Muscle of arm (tissue), 12 donors: Measurements from ENCODE around the gene STX18. TPM values are rescaled to one million over a fixed set of nuclear protein-coding genes. Genes with fewer than 3 reads are reported as not detected.
"Not testable (repeated sequence)": the region's sequence is repeated elsewhere in the genome, so short reads cannot be mapped to it uniquely, and the experiment has no call there.

Experiments
- DNase-seq: peaks from one replicate; pipeline ENCODE4 v3.0.0-alpha.2; 2013
- polyA plus RNA-seq, 12 donors: library from polyadenylated mRNA; unstranded; fragments of 120-200 nt; gene quantifications; one replicate each; pipeline ENCODE4 v1.2.1, GENCODE V29; 2013; ENCODE audit not compliant: insufficient read length in 12 of 12

STX18 gene
- polyA plus RNA-seq, 12 donors: 25.3 to 54.9 (median 32.5) TPM; not detected in 1

- DNase-seq: no peak
Measured at GRCh38 chr4:4514786-4515185, 27.1 kb downstream of the STX18 start.

DNA sequence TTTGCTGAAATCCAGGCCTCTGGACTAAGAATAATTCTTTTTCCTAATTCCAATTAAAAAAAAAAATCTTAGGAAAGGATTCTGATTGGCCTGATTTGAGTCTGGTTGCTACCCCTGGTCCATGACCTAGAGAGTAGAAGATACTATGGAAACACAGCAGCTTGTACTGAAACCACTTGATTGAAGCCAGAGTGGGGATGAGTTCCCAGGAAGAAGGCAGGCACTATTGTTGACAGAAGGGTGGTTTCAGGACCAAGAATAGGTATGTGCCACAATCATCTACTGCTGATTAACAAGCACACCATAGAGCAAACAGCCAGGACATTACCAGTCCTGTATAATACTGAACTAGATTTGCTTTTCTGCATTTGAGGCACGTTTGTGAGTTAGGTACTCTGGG is 29.6 kb downstream of the STX18 start:
- no peak for DNase-seq

- DNase-seq: not testable (repeated sequence)
Measured at GRCh38 chr4:4510641-4511040, 31.2 kb downstream of the STX18 start.

DNA sequence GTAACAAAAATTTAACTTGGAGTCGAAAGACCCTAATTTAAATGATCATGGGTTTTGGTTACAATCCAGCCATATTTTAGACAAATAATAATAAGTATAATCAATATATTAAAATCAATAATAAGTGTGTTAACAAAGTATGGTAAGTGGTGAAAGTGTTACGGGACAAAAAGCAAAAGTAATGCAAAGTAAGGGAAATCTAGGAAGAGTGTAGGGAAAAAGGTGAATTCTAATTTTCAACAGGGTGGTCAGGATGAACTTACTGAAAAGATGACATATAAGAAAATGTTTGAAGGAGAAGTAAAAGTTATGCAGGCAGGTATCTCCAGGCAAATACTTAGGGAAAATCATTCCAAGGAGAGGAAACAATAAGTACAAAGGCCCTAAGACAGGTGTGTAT is 32.3 kb downstream of the STX18 start:
- no peak for DNase-seq

GRCh38 chr4:4507923-4508322 is 33.9 kb downstream of the STX18 start:
- no peak for DNase-seq

DNA sequence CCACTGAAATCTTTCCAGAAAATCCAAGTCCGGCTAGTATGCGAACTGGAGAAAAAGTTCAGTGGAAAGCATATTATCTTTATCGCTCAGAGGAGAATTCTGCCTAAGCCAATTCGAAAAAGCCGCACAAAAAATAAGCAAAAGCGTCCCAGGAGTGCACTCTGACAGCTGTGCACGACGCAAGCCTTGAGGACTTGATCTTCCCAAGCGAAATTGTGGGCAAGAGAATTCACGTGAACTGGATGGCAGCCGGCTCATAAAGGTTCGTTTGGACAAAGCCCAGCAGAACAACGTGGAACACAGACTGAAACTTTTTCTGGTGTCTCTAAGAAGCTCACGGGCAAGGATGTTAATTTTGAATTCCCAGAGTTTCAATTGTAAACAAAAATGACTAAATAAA is 34.4 kb downstream of the STX18 start:
- no peak for DNase-seq

GRCh38 chr4:4506961-4507360 is 34.9 kb downstream of the STX18 start:
- DNase-seq: no peak

DNA sequence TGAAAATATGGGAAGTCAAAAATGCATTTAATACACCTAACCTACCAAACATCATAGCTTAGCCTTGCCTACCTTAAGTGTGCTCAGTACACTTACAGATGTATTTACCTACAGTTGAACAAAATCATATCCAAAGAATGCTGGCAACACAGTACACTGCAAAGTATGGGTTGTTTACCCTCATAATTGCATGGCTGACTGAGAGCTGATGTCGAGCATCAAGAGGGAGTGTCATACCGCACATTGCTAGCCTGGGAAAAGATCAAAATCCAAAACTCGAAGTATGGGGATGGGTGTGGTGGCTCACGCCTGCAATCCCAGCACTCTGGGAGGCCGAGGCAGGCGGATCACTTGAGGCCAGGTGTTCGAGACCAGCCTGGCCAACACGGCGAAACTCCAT is 36.6 kb downstream of the STX18 start:
- not testable (repeated sequence) for DNase-seq

DNA sequence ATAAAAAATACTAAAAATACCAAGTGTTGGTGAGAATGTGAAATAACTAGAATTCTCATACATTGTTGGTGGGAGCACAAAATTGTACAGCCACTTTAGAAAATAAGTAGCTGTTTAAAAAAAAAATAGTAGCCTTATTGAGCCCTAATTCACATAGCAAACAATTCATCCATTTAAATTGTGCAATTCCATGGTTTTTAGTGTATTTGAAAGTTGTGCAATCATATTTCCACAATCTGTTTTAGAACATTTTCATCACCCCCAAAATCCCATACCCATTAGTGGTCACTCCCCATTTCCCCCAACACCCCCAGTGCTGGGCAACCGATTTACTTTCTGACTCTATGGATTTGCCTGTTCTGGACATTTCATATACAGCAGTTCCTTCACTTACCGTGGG is 37.1 kb downstream of the STX18 start:
- DNase-seq: no peak

DNA sequence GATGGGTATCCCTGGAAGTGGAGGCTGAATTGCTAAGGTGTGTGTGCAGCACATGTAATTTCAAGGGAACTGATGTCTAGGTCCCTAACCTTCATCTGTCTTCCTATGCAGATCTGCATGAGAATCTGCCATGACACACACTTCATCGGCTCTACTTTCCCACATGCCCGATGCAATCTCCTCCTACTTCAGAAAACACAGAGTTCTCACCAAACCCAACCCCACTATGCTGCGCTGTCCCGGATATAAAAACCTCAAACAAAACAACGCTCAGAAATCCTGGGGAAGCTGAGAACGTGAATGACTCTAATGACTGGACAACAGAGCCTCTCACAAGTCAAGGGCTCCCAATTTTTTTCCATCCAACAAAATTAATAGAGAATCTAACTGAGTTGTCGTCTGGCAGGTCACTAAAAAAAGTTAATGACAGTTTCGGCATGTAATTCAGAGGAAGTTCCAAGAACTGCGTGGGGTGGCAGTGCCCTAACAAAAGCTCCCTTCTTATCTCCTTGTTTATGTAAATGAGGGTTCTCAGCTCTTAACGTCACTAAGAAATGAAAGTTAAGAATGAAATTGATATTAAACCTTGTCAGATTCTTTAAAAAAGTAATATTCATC is 39.0 kb downstream of the STX18 start:
- DNase-seq: no peak

DNA sequence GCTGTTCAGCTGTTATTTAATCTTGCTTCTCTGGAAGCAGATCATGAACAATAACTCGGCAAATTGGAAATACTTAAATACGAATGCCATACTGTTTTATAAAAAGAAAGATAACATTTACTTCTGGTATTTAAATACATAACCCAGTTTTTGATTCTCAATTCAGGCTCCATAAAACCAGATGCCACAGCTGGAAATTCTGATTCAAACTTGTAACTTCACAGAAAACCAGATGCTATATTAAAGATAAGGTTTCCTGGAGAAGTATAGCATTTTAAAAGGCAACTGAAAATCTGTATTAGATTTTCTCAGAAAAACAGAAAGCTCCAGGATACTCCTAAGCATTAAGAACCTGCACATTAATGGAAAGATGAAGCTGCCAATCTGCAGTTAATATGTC is 40.2 kb downstream of the STX18 start:
- DNase-seq: no peak

DNA sequence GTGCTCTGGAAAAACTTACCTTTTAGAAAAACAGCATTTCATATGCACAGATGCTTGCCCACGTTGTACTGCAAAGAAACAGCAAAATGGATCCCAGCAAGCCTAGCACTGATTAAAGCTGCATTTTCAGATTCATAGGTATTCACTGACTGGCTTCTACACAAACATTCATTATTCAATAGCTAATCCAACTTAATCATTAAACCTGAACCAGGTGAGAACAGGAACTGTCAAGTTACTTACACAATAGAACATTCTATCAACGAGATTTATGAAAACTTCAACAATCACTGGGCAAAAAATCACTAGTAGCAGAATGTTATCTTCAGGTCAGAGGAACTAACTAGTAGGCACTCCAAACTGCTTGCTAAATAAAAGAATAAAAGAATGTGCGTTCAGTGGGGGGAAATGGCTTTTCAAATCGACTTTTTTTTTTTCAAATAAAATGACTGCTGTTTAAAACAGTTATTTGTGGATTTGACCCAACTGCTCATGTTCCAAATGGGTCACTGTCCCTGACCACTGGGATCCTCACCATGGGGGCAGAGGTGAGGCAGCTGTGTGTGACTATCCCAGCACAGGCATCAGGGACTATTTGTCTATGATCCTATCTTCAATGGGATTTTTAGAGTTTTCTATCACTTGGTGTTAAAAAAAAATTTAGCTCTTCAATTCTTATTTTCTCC is 42.3 kb downstream of the STX18 start:
- no peak for DNase-seq

GRCh38 chr4:4496592-4497372 is 45.1 kb downstream of the STX18 start:
- DNase-seq: no peak

DNA sequence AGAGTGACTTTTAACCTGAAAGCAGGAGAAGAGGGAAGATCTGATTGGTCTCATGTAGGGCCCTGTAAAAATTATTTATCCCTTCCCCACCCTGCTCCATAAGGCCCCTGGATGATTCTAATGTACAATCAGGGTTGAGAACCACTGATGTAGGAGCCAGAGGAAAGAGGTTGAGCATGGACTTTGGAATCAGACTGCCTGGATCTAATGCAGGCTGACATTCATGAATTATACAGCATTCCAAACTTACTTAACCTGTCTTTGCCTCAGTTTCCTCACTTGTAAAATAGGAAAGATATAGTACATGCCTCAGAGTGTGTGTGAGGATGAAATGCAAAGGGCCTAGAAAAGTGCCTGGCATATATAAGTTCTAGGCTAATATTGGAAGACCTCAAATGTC is 47.0 kb downstream of the STX18 start:
- DNase-seq: no peak

DNA sequence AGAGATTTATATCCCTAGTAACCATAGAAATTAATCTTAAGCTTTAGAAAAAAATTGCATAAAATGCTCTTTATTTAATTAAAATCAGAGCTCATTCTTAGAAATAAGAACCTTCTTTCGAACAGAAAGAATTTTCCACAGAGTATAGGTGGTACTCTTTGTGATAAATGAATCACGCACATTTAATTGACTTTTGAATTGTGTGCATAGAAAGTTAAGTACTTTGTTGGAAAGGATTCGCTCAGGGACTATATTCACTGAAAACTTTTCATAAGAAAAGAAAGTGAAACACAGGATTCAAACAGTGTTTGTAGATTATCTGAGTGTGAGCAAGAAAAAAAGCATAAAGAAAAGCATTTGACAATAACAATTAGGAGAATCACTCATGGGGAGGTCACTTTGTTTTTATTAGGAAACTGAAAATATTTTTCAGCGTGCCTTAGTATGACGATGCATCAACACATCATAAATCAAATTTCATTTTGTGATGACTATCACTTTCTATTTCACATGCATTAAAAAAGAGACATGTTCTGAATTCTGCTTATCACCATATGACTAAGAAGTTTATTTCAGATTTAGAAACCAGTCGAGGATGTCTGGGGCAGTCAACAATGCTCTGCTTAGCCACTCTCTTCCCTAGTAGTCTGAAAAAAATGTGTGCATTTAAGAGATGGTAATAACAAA is 49.5 kb downstream of the STX18 start:
- DNase-seq: no peak

DNA sequence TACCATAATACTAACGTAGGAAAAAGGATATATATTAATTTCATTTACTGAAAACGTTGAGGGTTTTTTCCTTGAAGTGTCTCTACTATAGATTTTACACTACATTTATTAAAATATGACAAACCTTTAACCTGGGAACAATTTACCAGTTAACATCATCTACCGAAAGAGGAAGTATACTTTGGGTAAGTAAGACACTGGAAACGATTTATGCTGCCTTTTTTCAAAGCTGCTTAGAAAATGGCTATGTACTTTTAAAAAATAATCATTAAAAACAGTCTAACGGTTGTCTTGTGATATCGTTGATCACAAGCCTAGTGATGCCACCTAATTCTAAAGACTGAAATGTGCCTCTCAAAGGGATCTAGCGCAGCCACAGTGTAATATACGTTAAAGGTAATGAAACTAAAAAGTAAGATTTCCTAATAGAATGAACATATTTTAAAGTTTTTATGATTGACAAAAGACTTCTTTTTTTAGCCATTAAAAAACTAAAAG is 50.4 kb downstream of the STX18 start:
- DNase-seq: no peak

DNA sequence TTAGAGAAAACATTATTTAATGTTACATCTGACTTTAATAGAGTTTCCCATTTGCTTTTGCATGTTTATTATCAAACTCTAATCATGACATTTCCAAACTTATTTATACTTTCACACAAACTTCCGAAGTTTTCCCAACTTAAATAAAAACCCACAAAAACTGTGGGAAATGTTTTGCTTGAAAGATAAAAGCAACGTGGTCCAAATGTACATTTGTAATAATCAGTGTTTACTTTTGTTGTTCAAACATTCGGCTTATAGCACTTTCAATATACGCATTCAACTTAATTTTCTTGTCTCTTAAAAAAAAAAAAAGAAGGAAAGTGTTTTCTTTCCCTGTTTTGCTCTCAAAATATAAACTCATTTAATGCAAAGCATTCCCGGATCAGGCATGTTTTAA is 51.0 kb downstream of the STX18 start:
- DNase-seq: no peak

DNA sequence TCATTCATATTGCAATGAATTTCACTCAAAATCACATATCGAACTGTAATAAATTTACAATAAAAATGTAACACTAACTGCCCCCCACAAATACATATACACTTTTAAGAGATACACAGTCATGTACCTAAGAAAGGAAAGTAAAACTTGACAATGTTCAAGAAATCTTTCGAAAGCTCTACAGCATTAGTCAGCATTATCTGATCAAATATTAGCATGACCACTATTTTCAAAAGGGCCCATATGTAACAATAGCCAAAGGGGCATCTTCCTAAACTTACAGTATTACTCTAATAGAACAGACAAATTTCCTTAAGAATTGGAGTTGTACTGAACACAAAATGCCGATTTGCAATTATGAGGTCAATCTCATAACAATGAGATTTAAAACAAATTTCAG is 51.8 kb downstream of the STX18 start:
- no peak for DNase-seq

DNA sequence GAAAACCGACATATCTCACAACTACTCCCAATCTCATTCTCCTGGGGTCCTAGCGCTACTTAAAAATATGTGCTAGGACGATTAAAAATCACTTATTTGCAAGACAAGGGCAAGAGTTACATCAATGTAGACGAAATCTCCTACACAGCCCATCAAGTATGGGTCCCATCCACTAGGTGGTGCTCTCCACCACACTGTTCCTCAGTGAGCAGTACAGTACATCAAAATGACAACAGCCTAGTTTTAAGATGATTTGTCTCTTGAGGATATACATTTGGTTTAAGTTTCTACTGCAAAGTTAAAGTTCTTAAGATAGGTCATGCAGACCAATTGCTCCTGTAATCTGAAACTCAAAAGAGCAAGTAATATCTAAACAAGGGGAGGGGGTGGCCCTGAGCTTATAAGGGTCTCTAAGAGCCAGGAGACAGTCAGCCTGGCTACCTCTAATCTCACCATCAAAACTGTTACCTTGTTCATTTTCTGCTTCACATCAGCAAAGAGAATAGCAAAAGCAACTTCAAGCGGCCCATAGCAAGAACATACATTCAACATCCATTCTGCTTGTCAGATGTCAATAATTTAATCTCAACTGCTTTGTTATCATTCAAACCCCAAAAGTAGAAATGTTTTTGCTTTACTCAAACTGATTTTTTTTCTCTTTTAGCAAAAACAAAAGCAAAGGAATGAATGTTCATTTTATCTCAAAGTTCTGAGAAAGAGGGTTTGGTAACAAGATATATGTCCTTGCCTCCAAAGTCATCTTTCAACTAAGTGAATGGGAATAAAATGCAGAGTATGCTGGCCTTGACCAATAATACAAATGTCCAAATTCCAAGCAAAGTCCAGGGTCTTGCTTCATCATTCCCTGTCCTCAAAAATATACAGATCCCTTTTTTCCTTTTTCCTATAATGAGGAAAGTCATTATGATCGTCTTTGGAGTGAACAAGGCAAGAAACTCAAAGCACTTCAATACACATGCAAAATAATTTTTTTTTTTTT is 53.1 kb downstream of the STX18 start:
- peak; percentile 69 for DNase-seq

GRCh38 chr4:4486969-4487368 is 54.9 kb downstream of the STX18 start:
- no peak for DNase-seq

DNA sequence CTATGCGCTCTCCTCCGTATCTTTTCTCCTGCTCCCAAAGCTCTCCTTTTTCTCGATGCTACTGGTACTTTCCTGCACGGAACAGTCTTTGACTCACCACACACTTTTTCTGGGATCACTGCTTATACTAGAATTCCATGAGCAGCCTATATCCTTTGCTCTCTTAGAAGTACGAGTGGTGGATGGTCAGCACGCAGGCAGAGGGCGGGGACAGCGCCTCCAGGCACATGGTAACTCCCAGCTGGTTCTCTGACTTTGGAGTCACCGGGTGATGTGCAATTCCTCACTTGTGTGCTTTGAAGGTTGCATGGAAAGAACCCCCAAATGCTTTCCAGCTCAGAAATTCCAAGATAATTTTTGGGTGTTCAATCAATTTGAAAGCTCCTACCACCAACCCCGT is 56.0 kb downstream of the STX18 start:
- no peak for DNase-seq
